ENCODE measurements around the gene CYP1A2.

The CYP1A2 gene, protein sequence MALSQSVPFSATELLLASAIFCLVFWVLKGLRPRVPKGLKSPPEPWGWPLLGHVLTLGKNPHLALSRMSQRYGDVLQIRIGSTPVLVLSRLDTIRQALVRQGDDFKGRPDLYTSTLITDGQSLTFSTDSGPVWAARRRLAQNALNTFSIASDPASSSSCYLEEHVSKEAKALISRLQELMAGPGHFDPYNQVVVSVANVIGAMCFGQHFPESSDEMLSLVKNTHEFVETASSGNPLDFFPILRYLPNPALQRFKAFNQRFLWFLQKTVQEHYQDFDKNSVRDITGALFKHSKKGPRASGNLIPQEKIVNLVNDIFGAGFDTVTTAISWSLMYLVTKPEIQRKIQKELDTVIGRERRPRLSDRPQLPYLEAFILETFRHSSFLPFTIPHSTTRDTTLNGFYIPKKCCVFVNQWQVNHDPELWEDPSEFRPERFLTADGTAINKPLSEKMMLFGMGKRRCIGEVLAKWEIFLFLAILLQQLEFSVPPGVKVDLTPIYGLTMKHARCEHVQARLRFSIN

DNA sequence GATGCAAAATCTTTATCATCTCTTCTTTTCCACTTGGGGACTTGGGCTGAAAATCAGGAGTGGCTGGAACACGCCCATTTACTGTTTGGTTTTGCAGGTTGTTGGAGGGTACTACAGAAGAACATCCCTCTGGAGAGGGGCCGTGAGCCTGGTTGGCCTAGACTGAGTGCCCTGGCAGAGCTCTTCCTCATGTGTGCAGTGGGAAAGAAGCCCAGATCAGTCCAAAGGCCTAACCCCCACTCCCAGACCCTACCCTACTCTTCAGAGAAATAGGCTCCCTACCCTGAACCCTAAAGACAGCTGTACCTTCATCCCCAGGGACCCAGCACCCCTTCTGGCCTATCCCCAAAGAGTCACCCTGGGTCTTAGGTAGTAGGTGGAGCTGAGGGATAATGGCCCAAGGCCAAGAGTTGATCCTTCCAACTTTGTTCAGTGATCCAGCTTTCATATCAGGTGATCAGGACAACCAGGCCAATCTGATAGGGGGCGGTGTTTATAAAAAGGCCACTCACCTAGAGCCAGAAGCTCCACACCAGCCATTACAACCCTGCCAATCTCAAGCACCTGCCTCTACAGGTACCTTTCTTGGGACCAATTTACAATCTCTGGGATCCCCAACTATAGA is at the start of gene CYP1A2:
CYP1A2 (plus strand) TSS at position 524 of the 625 bp plus-strand sequence. CDS start 894 bp downstream, outside the sequence.
- Histone ChIP-seq H3K4me1 (ENCODE audit: control insufficient read depth in 5 of 5, insufficient read depth in 5 of 5, low read length in 5 of 5) (peaks cover 0 to 3% (median 0%) of the 10 kb centered on the region in 5 donors), H3K27ac (ENCODE audit: low read depth, low read length) (no peak within 1 kb of the TSS), H3K36me3 (ENCODE audit: control insufficient read depth in 5 of 5, insufficient read depth in 5 of 5, low read length in 5 of 5) (no peaks in the 10 kb centered on the region), H3K9ac (ENCODE audit: low read length in 5 of 5) (no peak within 1 kb of the TSS), H3K9me3 (ENCODE audit: control insufficient read depth in 5 of 5, low read length in 5 of 5) (no peaks in the 10 kb centered on the region), H3K27me3 (ENCODE audit: control insufficient read depth in 5 of 5, insufficient read depth in 4 of 5, low read length in 5 of 5) (peaks cover 0 to 9% (median 0%) of the 10 kb centered on the region in 5 donors), H3K4me3 (ENCODE audit: low read depth in 1 of 5, low read length in 5 of 5) (no peak within 1 kb of the TSS)

DNA sequence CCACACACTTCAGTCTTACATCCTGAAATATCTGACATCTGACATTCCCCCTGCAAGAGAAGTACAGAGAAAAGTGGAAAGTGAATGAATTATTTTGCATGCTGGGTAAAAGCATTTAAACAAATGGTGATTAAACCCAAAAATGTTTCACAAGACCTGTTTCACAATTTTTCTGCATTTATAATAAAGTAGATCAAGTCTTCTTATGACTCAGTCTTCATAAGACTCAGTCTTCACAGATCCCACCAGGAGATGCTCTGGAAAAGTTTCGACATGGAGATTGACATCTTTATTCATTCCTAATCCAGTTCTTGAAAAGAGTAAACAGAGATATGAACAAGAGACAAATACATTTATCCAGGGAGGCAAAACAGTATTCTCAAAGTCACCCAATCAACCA is 39.6 kb upstream of the CYP1A2 start:
- H3K27me3 ChIP-seq (ENCODE audit: control insufficient read depth in 5 of 5, insufficient read depth in 4 of 5, low read length in 5 of 5), result peaks cover 0 to 7% (median 0%) of the 10 kb centered on the region in 5 donors
- H3K4me1 ChIP-seq (ENCODE audit: control insufficient read depth in 5 of 5, insufficient read depth in 5 of 5, low read length in 5 of 5), result peaks cover 0 to 7% (median 4%) of the 10 kb centered on the region in 5 donors
- H3K4me3 ChIP-seq (ENCODE audit: low read depth in 1 of 5, low read length in 5 of 5), result no peak overlapping the region
- no peak overlapping the region for H3K27ac ChIP-seq (ENCODE audit: low read depth, low read length)
- no peaks in the 10 kb centered on the region for H3K9me3 ChIP-seq (ENCODE audit: control insufficient read depth in 5 of 5, low read length in 5 of 5)
- no peaks in the 10 kb centered on the region for H3K36me3 ChIP-seq (ENCODE audit: control insufficient read depth in 5 of 5, insufficient read depth in 5 of 5, low read length in 5 of 5)
- no peak overlapping the region for H3K9ac ChIP-seq (ENCODE audit: low read length in 5 of 5)

DNA sequence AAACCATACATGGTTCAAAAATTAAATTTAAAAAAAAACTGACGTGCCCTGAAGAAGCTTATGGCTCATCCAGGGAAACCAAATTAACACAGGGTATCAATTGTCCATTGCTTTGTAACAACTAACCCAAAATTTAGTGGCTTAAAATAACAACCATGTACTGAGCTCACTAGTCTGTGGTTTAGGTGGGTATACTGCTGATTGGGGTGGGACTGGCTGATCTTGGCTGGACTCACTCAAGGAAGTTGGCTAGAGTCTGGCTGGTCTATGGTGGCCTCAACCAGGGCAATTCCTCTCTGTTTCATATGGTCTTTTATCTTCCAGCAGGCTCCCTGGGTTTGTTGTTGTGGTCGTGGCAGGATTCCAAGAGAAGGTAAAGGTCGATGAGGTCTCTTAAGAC is 38.8 kb upstream of the CYP1A2 start:
- H3K9me3 ChIP-seq (ENCODE audit: control insufficient read depth in 5 of 5, low read length in 5 of 5), result no peaks in the 10 kb centered on the region
- H3K27ac ChIP-seq (ENCODE audit: low read depth, low read length), result no peak overlapping the region
- H3K27me3 ChIP-seq (ENCODE audit: control insufficient read depth in 5 of 5, insufficient read depth in 4 of 5, low read length in 5 of 5), result peaks cover 0 to 7% (median 0%) of the 10 kb centered on the region in 5 donors
- H3K9ac ChIP-seq (ENCODE audit: low read length in 5 of 5), result no peak overlapping the region
- no peaks in the 10 kb centered on the region for H3K36me3 ChIP-seq (ENCODE audit: control insufficient read depth in 5 of 5, insufficient read depth in 5 of 5, low read length in 5 of 5)
- H3K4me3 ChIP-seq (ENCODE audit: low read depth in 1 of 5, low read length in 5 of 5), result no peak overlapping the region
- H3K4me1 ChIP-seq (ENCODE audit: control insufficient read depth in 5 of 5, insufficient read depth in 5 of 5, low read length in 5 of 5), result peaks cover 0 to 7% (median 4%) of the 10 kb centered on the region in 5 donors

DNA sequence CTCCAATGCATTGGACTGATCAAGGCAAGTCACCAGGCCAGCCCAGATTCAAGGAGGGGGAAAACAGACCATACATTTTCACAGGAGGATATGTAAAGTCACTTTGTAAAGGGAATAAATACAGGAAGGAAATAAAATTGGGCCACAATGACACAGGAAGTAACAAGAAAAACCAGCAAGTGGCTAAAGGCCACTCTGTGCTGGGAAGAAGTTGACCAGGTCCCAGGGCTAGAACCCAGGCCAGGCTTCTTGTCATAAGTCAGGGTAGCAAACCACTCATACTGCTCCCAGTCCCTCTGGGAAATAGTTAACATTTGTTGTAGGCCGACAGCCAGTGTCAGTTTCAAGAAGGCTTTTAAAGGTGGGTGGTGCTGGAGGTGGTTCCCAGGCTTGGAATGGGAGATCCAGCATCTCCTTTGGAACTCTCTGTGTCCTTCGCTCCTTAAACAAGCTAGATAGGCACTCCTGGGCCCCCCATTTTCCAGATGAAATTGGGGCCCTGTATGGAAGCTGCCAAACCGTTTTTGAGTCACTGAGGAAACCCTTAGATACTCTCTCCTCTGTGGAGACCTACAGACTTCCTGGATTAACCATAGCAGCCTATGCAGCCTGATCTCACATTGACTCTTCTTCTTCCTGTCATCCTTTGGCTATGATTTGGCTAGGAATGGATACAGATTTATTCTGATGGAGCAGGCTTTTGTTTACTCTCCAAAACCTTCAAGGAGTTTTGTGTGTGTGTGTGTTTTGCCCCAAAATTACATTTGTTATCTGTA is 38.1 kb upstream of the CYP1A2 start:
- H3K4me3 ChIP-seq (ENCODE audit: low read depth in 1 of 5, low read length in 5 of 5), result no peak overlapping the region
- no peaks in the 10 kb centered on the region for H3K36me3 ChIP-seq (ENCODE audit: control insufficient read depth in 5 of 5, insufficient read depth in 5 of 5, low read length in 5 of 5)
- H3K4me1 ChIP-seq (ENCODE audit: control insufficient read depth in 5 of 5, insufficient read depth in 5 of 5, low read length in 5 of 5), result peaks cover 0 to 7% (median 4%) of the 10 kb centered on the region in 5 donors
- no peaks in the 10 kb centered on the region for H3K9me3 ChIP-seq (ENCODE audit: control insufficient read depth in 5 of 5, low read length in 5 of 5)
- no peak overlapping the region for H3K27ac ChIP-seq (ENCODE audit: low read depth, low read length)
- no peak overlapping the region for H3K9ac ChIP-seq (ENCODE audit: low read length in 5 of 5)
- peaks cover 0 to 7% (median 0%) of the 10 kb centered on the region in 5 donors for H3K27me3 ChIP-seq (ENCODE audit: control insufficient read depth in 5 of 5, insufficient read depth in 4 of 5, low read length in 5 of 5)

DNA sequence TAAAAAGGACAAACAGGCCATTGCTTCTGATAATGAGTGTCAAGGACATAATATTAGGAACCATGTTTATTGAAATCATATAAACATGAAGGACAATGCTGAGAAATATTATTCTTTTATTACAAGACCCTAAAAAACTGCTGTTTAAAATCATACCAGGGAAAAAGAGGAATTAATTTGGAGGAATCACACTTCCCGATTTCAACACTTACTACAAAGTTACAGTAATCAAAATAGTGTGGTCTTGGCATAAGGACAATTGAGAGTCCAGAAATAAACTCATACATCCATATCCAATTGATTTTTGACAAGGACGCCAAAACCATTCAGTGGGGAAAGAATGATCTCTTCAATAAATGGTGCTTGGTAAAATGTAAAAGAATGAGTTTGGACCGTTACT is 36.3 kb upstream of the CYP1A2 start:
- H3K27me3 ChIP-seq (ENCODE audit: control insufficient read depth in 5 of 5, insufficient read depth in 4 of 5, low read length in 5 of 5), result peaks cover 0 to 6% (median 0%) of the 10 kb centered on the region in 5 donors
- no peak overlapping the region for H3K27ac ChIP-seq (ENCODE audit: low read depth, low read length)
- H3K4me3 ChIP-seq (ENCODE audit: low read depth in 1 of 5, low read length in 5 of 5), result no peak overlapping the region
- no peak overlapping the region for H3K9ac ChIP-seq (ENCODE audit: low read length in 5 of 5)
- no peaks in the 10 kb centered on the region for H3K9me3 ChIP-seq (ENCODE audit: control insufficient read depth in 5 of 5, low read length in 5 of 5)
- H3K4me1 ChIP-seq (ENCODE audit: control insufficient read depth in 5 of 5, insufficient read depth in 5 of 5, low read length in 5 of 5), result peaks cover 0 to 7% (median 4%) of the 10 kb centered on the region in 5 donors
- no peaks in the 10 kb centered on the region for H3K36me3 ChIP-seq (ENCODE audit: control insufficient read depth in 5 of 5, insufficient read depth in 5 of 5, low read length in 5 of 5)

DNA sequence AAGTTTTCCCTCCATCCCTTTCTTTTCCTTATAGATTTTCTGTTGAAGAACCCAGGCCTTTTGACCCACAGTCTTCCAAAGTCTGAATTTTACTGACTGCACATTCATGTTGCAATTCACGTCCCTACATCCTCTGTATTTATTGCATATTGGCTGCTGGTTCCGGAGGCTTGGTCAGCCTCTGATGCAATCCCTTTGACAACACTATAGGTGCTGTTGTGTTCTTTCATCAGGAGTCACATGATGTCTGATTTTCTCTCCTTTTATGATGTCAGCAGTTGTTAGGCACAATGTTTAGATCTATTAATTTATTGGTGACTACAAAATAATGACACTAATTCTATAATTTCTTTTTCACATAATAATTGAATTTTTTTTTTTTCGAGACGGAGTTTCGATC is 32.0 kb upstream of the CYP1A2 start:
- H3K4me3 ChIP-seq (ENCODE audit: low read depth in 1 of 5, low read length in 5 of 5), result no peak overlapping the region
- H3K27ac ChIP-seq (ENCODE audit: low read depth, low read length), result no peak overlapping the region
- H3K27me3 ChIP-seq (ENCODE audit: control insufficient read depth in 5 of 5, insufficient read depth in 4 of 5, low read length in 5 of 5), result no peaks in the 10 kb centered on the region
- no peaks in the 10 kb centered on the region for H3K9me3 ChIP-seq (ENCODE audit: control insufficient read depth in 5 of 5, low read length in 5 of 5)
- no peak overlapping the region for H3K9ac ChIP-seq (ENCODE audit: low read length in 5 of 5)
- H3K4me1 ChIP-seq (ENCODE audit: control insufficient read depth in 5 of 5, insufficient read depth in 5 of 5, low read length in 5 of 5), result no peaks in the 10 kb centered on the region
- H3K36me3 ChIP-seq (ENCODE audit: control insufficient read depth in 5 of 5, insufficient read depth in 5 of 5, low read length in 5 of 5), result no peaks in the 10 kb centered on the region

DNA sequence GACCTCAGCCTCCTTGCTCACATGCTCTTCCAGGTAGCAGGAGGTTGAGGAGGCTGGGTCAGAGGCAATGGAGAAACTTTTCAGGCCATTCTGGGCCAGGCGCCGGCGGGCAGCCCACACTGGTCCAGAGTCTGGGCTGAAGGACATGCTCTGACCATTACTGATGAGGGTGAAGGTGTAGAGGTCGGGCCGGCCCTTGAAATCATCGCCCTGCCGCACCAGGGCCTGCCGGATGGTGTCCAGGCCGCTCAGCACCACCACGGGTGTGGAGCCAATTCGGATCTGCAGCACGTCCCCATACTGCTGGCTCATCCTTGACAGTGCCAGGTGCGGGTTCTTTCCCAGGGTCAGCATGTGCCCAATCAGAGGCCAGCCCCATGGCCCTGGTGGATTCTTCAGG is 26.1 kb upstream of the CYP1A2 start:
- H3K4me1 ChIP-seq (ENCODE audit: control insufficient read depth in 5 of 5, insufficient read depth in 5 of 5, low read length in 5 of 5), result peaks cover 5 to 16% (median 14%) of the 10 kb centered on the region in 5 donors
- no peak overlapping the region for H3K9ac ChIP-seq (ENCODE audit: low read length in 5 of 5)
- H3K27me3 ChIP-seq (ENCODE audit: control insufficient read depth in 5 of 5, insufficient read depth in 4 of 5, low read length in 5 of 5), result peaks cover 4 to 10% (median 7%) of the 10 kb centered on the region in 5 donors
- H3K36me3 ChIP-seq (ENCODE audit: control insufficient read depth in 5 of 5, insufficient read depth in 5 of 5, low read length in 5 of 5), result no peaks in the 10 kb centered on the region
- H3K9me3 ChIP-seq (ENCODE audit: control insufficient read depth in 5 of 5, low read length in 5 of 5), result no peaks in the 10 kb centered on the region
- H3K4me3 ChIP-seq (ENCODE audit: low read depth in 1 of 5, low read length in 5 of 5), result no peak overlapping the region
- H3K27ac ChIP-seq (ENCODE audit: low read depth, low read length), result no peak overlapping the region

DNA sequence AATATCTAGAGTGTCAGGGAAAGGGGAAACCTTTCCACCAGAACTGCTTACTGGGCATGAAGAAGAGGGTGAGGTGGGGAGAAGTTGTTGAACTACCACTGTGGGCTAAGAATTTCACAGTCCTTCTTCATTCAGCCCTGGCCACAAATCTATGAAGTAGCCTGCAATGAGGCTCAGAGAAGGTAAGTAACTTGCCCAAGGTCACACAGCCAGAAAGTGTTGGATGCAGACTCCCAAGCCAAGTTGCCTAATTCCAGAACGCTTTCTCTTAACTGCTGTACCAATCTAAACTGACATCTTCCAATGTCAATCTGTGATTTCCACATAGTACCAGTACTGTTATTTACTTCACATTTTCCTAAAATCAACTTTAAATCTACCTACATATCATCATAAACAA is 25.5 kb upstream of the CYP1A2 start:
- Histone ChIP-seq H3K9ac (ENCODE audit: low read length in 5 of 5) (no peak overlapping the region), H3K4me1 (ENCODE audit: control insufficient read depth in 5 of 5, insufficient read depth in 5 of 5, low read length in 5 of 5) (peaks cover 5 to 16% (median 14%) of the 10 kb centered on the region in 5 donors), H3K36me3 (ENCODE audit: control insufficient read depth in 5 of 5, insufficient read depth in 5 of 5, low read length in 5 of 5) (no peaks in the 10 kb centered on the region), H3K4me3 (ENCODE audit: low read depth in 1 of 5, low read length in 5 of 5) (no peak overlapping the region), H3K27me3 (ENCODE audit: control insufficient read depth in 5 of 5, insufficient read depth in 4 of 5, low read length in 5 of 5) (peaks cover 7 to 15% (median 9%) of the 10 kb centered on the region in 5 donors), H3K27ac (ENCODE audit: low read depth, low read length) (no peak overlapping the region), H3K9me3 (ENCODE audit: control insufficient read depth in 5 of 5, low read length in 5 of 5) (no peaks in the 10 kb centered on the region)

DNA sequence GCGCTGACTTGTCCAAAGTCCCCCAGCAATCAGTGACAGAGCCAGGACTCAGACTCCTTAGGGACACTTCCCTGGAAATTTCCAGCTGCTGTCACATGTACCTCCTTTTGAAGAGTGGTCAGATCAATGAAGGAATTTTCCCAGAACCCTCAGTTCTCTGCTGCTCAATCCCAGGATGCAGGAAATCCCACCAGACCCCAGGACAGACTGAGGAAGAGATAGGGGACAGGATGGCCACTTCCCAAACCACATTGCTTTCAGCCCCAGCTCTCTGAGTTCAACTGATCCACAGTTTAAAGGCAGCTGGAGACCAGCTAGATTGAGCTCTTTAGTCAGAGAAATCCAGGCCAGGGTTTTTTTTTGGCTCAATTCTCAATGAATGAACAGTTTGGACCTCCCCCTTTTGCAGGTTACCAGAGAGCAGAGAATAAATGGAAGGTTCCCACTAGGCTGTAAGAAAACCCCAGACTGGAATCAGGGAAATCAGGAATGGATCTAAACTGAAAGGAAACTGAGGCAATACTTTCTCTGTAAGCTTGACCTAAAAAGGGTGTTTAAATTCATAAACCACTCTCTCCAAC is 24.8 kb upstream of the CYP1A2 start:
- H3K9ac ChIP-seq (ENCODE audit: low read length in 5 of 5), result no peak overlapping the region
- peaks cover 7 to 15% (median 9%) of the 10 kb centered on the region in 5 donors for H3K27me3 ChIP-seq (ENCODE audit: control insufficient read depth in 5 of 5, insufficient read depth in 4 of 5, low read length in 5 of 5)
- no peaks in the 10 kb centered on the region for H3K9me3 ChIP-seq (ENCODE audit: control insufficient read depth in 5 of 5, low read length in 5 of 5)
- peaks cover 5 to 16% (median 14%) of the 10 kb centered on the region in 5 donors for H3K4me1 ChIP-seq (ENCODE audit: control insufficient read depth in 5 of 5, insufficient read depth in 5 of 5, low read length in 5 of 5)
- no peaks in the 10 kb centered on the region for H3K36me3 ChIP-seq (ENCODE audit: control insufficient read depth in 5 of 5, insufficient read depth in 5 of 5, low read length in 5 of 5)
- no peak overlapping the region for H3K4me3 ChIP-seq (ENCODE audit: low read depth in 1 of 5, low read length in 5 of 5)
- H3K27ac ChIP-seq (ENCODE audit: low read depth, low read length), result no peak overlapping the region

All from subcutaneous abdominal adipose tissue (tissue), 5 donors.